HTERT RPE-1 (cell line): Measurements from ENCODE around the gene OR10A2.
"Not testable (repeated sequence)": the region's sequence is repeated elsewhere in the genome, so short reads cannot be mapped to it uniquely, and the experiment has no call there.

Experiments
- in situ Hi-C: fragments of 300-500 bp; cut with MboI; formaldehyde crosslinking; loops from 4 replicates; pipeline ENCODE4 v1.14.3; 2020; ENCODE audit warnings: low sequenced_read_pairs

OR10A2 gene

GRCh38 chr11:6862961-6863360 is at the start of gene OR10A2:
OR10A2 (plus strand) TSS chr11:6863057; CDS start chr11:6869755, 6,698 bp downstream.
- in situ Hi-C loops = no loop called here

GRCh38 chr11:6813656-6814055 is 49.2 kb upstream of the OR10A2 start:
- in situ Hi-C loops = no loop called here

- in situ Hi-C loops = no loop called here
Measured at GRCh38 chr11:6817694-6818093, 45.2 kb upstream of the OR10A2 start.

GRCh38 chr11:6818967-6819366 is 43.9 kb upstream of the OR10A2 start:
- in situ Hi-C loops = no loop called here

- in situ Hi-C loops = no loop called here
Measured at GRCh38 chr11:6824136-6824823, 38.6 kb upstream of the OR10A2 start.

- in situ Hi-C loops = no loop called here
Measured at GRCh38 chr11:6825231-6825744, 37.6 kb upstream of the OR10A2 start.

GRCh38 chr11:6828103-6828502 is 34.8 kb upstream of the OR10A2 start:
- in situ Hi-C loops = no loop called here

GRCh38 chr11:6833356-6833755 is 29.5 kb upstream of the OR10A2 start:
- in situ Hi-C loops = no loop called here

GRCh38 chr11:6834021-6834420 is 28.8 kb upstream of the OR10A2 start:
- in situ Hi-C loops = no loop called here

GRCh38 chr11:6841694-6842093 is 21.2 kb upstream of the OR10A2 start:
- in situ Hi-C loops = no loop called here

GRCh38 chr11:6843670-6844069 is 19.2 kb upstream of the OR10A2 start:
- in situ Hi-C loops = no loop called here

GRCh38 chr11:6844356-6844755 is 18.5 kb upstream of the OR10A2 start:
- in situ Hi-C loops = no loop called here

- in situ Hi-C loops = no loop called here
Measured at GRCh38 chr11:6845383-6845782, 17.5 kb upstream of the OR10A2 start, which contains the start of gene OR10A5. OR10A5 (plus strand) TSS chr11:6845683; CDS start chr11:6845683, 0 bp downstream.

GRCh38 chr11:6850526-6850925 is 12.3 kb upstream of the OR10A2 start:
- in situ Hi-C loops = no loop called here

GRCh38 chr11:6854801-6855200 is 8.1 kb upstream of the OR10A2 start:
- in situ Hi-C loops = not testable (repeated sequence)

- in situ Hi-C loops = no loop called here
Measured at GRCh38 chr11:6855971-6856541, 6.8 kb upstream of the OR10A2 start.

- in situ Hi-C loops = no loop called here
Measured at GRCh38 chr11:6856871-6857270, 6.0 kb upstream of the OR10A2 start.

- in situ Hi-C loops = no loop called here
Measured at GRCh38 chr11:6864438-6864837, 1.6 kb downstream of the OR10A2 start.

GRCh38 chr11:6871278-6871677 is 8.4 kb downstream of the OR10A2 start:
- in situ Hi-C loops = no loop called here

- in situ Hi-C loops = no loop called here
Measured at GRCh38 chr11:6875761-6876160, 12.9 kb downstream of the OR10A2 start.

- in situ Hi-C loops = no loop called here
Measured at GRCh38 chr11:6876325-6876724, 13.5 kb downstream of the OR10A2 start, which contains the start of gene OR10A4. OR10A4 (plus strand) TSS chr11:6876625; CDS start chr11:6876648, 23 bp downstream.

GRCh38 chr11:6876914-6877313 is 14.1 kb downstream of the OR10A2 start:
- in situ Hi-C loops = no loop called here
